Body of pancreas (tissue), 4 donors: ENCODE data around the gene TSPEAR. TPM values are rescaled to one million over a fixed set of nuclear protein-coding genes. Genes with fewer than 3 reads are reported as not detected.

ENCODE experiments used
- ATAC-seq: fragments of 150-250 bp; one replicate; pipeline ENCODE4 v1.9.1; 2016
- DNase-seq, 4 donors: peaks; one replicate each; pipeline ENCODE4 v3.0.0-alpha.2; 2019
- H3K27ac ChIP-seq, 4 donors: fragments of 200-600 bp; sonication (generic); 1 replicate in 3 of 4; 2 replicates in 1 of 4; pipeline versions ENCODE4 v1.5.1 to v1.6.1; 2016 to 2019; ENCODE audit warnings: mild to moderate bottlenecking in 1 of 4, mixed read lengths in 1 of 4, moderate library complexity in 1 of 4
- H3K27me3 ChIP-seq, 2 donors: fragments of 200-600 bp; sonication (generic); one replicate each; pipeline ENCODE4 v1.6.0; 2016; ENCODE audit warnings: mild to moderate bottlenecking in 1 of 2
- H3K36me3 ChIP-seq, 2 donors: fragments of 200-600 bp; sonication (generic); replicated peaks in 1 of 2; 2 replicates each; pipeline ENCODE4 v1.5.1; 2016; ENCODE audit warnings: low read depth in 2 of 2; ENCODE audit not compliant: insufficient read depth in 1 of 2
- H3K4me1 ChIP-seq: fragments of 200-600 bp; sonication (generic); one replicate; pipeline ENCODE4 v1.6.0; 2016
- H3K4me3 ChIP-seq, 2 donors: fragments of 200-600 bp; sonication (generic); 1 replicate in 1 of 2; 2 replicates in 1 of 2; pipeline ENCODE4 v1.5.1; 2016 to 2019
- H3K9me3 ChIP-seq, 3 donors: fragments of 200-600 bp; sonication (generic); 1 replicate in 2 of 3; 2 replicates in 1 of 3; pipeline ENCODE4 v1.5.1; 2016
- POLR2A ChIP-seq, 3 donors: fragments of 450-650 bp; IDR thresholded peaks; one replicate each; pipeline ENCODE4 v1.6.1; 2016; ENCODE audit warnings: antibody characterized with exemption in 3 of 3, mild to moderate bottlenecking in 2 of 3
- WGBS, 2 donors: methylation state at CpG; one replicate each; pipeline ENCODE4 v1.1.5; 2017; 5-methylcytosine and 5-hydroxymethylcytosine counted together
- intact Hi-C: fragments of 100-400 bp; cut with DNase I; formaldehyde crosslinking; loops from one replicate; pipeline ENCODE4 v1.15.1; 2023
- total RNA-seq, 2 donors: library from RNA; depleted of rRNA; stranded (reverse); fragments of >200 nt; gene quantifications; one replicate each; pipeline ENCODE4 v1.1.0, GENCODE V29; 2016
- TF ChIP-seq, protein P1 (sequence below), 7 experiments: fragments of 450-650 bp in 4 of 7; fragments of 200-600 bp in 3 of 7; sonication (generic) in 3 of 7; IDR thresholded peaks; one replicate each; pipeline ENCODE4 v1.5.1; 2016 to 2019; ENCODE audit warnings: antibody characterized with exemption in 7 of 7

The TSPEAR gene
- total RNA-seq, 2 donors from 2014 or later: 0.52 TPM; not detected in 1

DNA sequence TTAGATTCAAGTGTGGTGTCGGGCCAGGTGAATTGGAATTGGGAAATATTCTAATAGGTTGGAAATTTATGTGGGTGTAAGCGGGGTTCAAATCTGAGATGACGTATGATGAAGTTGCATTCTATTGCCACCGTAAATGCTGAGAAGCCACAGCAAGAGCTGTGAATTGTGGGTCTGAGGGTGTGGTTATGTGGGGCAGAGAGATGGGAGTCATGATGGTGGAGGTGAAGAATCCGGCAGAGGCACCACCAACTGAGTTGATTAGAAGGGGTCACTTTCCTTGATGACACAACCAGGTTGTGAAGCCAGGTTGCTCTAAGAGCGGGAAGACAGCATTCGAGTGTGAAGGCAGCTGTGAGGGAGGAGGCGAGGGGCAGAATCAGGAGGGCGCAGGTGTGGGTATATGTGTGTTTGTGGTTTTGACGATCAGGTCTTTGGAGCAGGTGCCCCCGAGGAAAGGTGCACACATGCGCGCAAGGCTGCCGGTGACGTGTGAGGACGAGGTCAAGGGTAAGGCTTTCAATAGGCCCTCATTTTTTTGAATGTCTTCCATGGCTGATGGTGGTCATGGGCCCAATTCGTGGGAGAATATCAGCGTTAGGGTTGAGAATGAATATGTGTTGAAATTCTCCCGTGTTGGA, 237.3 kb downstream of the TSPEAR start:
- WGBS, 2 donors: 85 to 87% methylated on average over 18 to 19 of the region's 19 CpGs
- Histone ChIP-seq H3K4me1 (no peaks in the 10 kb centered on the region), H3K27ac (no peak overlapping the region), H3K9me3 (no peaks in the 10 kb centered on the region), H3K4me3 (no peak overlapping the region), H3K36me3 (no peaks in the 10 kb centered on the region), H3K27me3 (no peaks in the 10 kb centered on the region)
- DNase-seq (no peak), ATAC-seq (no peak)
- no peak for TF ChIP-seq POLR2A (IDR thresholded peaks at IDR 0.05)
- intact Hi-C loops: no loop called here

DNA sequence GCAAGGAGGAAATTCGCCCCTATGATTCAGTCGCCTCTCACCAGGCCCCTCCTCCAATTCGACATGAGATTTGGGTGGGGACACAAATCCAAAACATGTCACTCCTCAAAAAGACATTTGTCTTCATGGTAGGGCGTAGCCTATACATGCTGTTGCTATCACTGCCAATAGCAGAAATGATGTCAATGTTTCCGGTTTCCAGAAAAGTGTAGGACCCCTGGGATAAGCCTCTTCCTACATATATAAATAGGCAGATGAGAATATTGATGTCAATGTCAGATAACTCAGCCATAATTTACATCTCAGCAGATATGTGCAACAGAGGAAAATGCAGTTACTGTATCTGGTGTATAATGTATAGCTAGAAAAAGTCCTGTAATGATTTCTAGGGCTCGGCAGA, 239.4 kb downstream of the TSPEAR start:
- DNase-seq (no peak), ATAC-seq (no peak)
- H3K4me1 ChIP-seq: no peaks in the 10 kb centered on the region
- no peaks in the 10 kb centered on the region for H3K27me3 ChIP-seq
- 67 to 77% methylated on average over 6 of the region's 6 CpGs for WGBS, 2 donors
- no peaks in the 10 kb centered on the region for H3K36me3 ChIP-seq
- no peak overlapping the region for H3K27ac ChIP-seq
- H3K4me3 ChIP-seq: no peak overlapping the region
- no peaks in the 10 kb centered on the region for H3K9me3 ChIP-seq
- intact Hi-C loops: no loop called here
- TF ChIP-seq, protein P1, sequence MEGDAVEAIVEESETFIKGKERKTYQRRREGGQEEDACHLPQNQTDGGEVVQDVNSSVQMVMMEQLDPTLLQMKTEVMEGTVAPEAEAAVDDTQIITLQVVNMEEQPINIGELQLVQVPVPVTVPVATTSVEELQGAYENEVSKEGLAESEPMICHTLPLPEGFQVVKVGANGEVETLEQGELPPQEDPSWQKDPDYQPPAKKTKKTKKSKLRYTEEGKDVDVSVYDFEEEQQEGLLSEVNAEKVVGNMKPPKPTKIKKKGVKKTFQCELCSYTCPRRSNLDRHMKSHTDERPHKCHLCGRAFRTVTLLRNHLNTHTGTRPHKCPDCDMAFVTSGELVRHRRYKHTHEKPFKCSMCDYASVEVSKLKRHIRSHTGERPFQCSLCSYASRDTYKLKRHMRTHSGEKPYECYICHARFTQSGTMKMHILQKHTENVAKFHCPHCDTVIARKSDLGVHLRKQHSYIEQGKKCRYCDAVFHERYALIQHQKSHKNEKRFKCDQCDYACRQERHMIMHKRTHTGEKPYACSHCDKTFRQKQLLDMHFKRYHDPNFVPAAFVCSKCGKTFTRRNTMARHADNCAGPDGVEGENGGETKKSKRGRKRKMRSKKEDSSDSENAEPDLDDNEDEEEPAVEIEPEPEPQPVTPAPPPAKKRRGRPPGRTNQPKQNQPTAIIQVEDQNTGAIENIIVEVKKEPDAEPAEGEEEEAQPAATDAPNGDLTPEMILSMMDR (IDR thresholded peaks at IDR 0.05): no peak
- no peak for TF ChIP-seq POLR2A (IDR thresholded peaks at IDR 0.05)

DNA sequence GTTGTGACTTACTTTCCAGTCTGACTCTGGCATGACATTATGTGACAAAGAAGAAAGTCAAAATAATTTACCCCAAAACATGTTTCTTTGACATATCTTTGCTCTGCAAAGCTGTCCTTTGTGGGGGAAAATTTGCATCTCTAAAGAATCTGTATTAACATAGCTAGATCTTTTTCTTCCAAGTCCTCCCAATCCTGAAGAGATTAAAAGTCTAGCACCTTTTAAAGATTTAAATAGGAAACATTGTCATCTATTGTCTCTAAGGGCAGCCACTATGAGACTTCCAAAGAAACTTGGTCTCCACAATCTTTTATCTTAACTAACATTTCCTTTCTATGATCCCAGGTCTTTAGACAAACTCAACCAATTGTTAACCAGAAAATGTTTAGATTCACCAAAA, 240.0 kb downstream of the TSPEAR start:
- Histone ChIP-seq H3K9me3 (no peaks in the 10 kb centered on the region), H3K27ac (no peak overlapping the region), H3K27me3 (no peaks in the 10 kb centered on the region), H3K36me3 (no peaks in the 10 kb centered on the region), H3K4me3 (no peak overlapping the region), H3K4me1 (no peaks in the 10 kb centered on the region)
- DNase-seq (no peak), ATAC-seq (no peak)
- TF ChIP-seq, protein P1 (IDR thresholded peaks at IDR 0.05): no peak
- no peak for TF ChIP-seq POLR2A (IDR thresholded peaks at IDR 0.05)
- intact Hi-C loops: no loop called here

DNA sequence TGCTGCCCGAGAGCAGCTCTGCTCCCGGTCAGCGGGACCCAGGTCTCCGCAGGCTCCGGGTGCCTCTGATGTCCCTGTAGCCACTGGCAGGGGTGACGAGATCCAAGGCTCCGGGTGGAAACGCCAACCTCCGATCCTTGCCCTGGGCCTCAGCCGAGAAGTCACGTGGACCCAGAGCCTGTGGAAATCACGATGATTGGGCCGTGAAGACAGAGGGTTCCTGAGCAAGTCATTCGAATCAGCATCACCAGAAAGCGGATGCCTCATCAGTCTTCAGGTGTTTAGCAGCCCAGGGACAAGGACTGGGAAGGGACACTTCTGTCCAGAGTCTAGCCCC, 243.5 kb downstream of the TSPEAR start:
- Histone ChIP-seq H3K9me3 (no peaks in the 10 kb centered on the region), H3K36me3 (no peaks in the 10 kb centered on the region), H3K4me1 (no peaks in the 10 kb centered on the region), H3K27me3 (no peaks in the 10 kb centered on the region), H3K27ac (no peak overlapping the region), H3K4me3 (no peak overlapping the region)
- TF ChIP-seq, protein P1 (IDR thresholded peaks at IDR 0.05): no peak
- no peak for TF ChIP-seq POLR2A (IDR thresholded peaks at IDR 0.05)
- intact Hi-C loops: no loop called here
- no peak for ATAC-seq
- DNase-seq: no peak
- WGBS, 2 donors: 82 to 97% methylated on average over 5 to 15 of the region's 15 CpGs

DNA sequence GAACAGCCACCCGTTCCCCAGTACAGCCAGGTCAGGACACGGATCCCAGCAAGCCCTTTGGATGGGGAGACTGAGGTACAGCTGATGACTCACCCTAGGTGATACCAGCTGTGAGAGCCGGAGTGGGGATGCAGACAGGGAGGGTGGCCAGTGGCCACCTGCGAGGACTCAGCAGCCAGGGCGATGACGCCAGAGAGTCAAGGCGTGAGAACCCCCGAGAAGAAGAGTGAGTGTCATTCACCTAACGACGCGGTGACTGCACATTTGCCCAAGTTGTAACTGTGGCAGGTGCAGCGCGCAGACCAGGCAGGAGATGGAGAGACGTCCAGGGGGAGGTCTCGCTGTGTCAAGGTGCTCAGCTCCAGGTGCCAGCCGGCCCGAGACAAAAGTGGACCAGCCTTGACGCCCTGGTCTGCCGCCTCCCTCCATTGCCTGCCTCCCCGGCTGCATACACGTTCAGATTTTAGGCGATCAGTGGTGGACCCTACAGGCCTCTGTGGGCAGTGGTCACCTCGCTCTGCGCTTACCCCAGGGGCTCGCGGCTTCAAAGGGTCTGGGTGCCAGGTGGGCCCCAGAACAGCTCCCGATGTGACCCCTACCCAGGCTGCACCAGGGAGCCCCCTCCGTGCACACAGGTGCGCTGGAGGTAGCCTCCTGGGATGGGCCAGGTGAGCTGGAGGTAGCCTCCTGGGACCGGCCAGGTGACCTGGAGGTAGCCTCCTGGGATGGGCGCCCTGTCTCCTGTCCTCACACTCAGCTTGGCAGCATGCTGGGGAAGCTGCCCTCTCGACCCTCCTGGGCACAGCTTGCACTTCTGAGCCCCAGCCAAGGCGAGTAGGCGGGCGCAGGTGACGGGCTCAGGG, 244.1 kb downstream of the TSPEAR start:
- no peak for TF ChIP-seq POLR2A (IDR thresholded peaks at IDR 0.05)
- TF ChIP-seq, protein P1 (IDR thresholded peaks at IDR 0.05): no peak
- H3K4me1 ChIP-seq: no peaks in the 10 kb centered on the region
- no peak overlapping the region for H3K27ac ChIP-seq
- H3K9me3 ChIP-seq: no peaks in the 10 kb centered on the region
- no peaks in the 10 kb centered on the region for H3K27me3 ChIP-seq
- no peak overlapping the region for H3K4me3 ChIP-seq
- no peaks in the 10 kb centered on the region for H3K36me3 ChIP-seq
- intact Hi-C loops: no loop called here
- WGBS, 2 donors: 87 to 89% methylated on average over 22 to 36 of the region's 36 CpGs
- ATAC-seq (no peak), DNase-seq (no peak)
